ENCODE results near the gene SLC39A10.

- TF ChIP-seq CTCF (IDR thresholded peaks at IDR 0.05; ENCODE audit: low read length) (no peak), EZH2phosphoT487 (IDR thresholded peaks at IDR 0.05; ENCODE audit: low read length) (no peak)
Observed at GRCh38 chr2:195652911-195653310, 4.1 kb upstream of the SLC39A10 start.

All from MM.1S (cell line).